Neuronal stem cell (in vitro differentiated cells): ENCODE data around the gene HPS5.

ENCODE experiments used
- DNase-seq: peaks from one replicate; pipeline ENCODE4 v3.0.0-alpha.2; 2013; ENCODE audit warnings: low spot score
- H2AFZ ChIP-seq: one replicate; pipeline ENCODE4 v1.6.1; 2013; ENCODE audit warnings: mild to moderate bottlenecking, low read length, inconsistent platforms
- H2AK5ac ChIP-seq: 2 replicates; pipeline ENCODE4 v1.6.1; 2013; ENCODE audit warnings: low read depth, mild to moderate bottlenecking, inconsistent platforms, low read length, moderate library complexity, mixed read lengths
- H2BK120ac ChIP-seq: 2 replicates; pipeline ENCODE4 v1.6.1; 2013; ENCODE audit warnings: low read depth, mild to moderate bottlenecking, inconsistent platforms, low read length, moderate library complexity, mixed read lengths
- H2BK12ac ChIP-seq: one replicate; pipeline ENCODE4 v1.6.1; 2013; ENCODE audit warnings: low read length, inconsistent platforms
- H2BK15ac ChIP-seq: 2 replicates; pipeline ENCODE4 v1.6.1; 2013; ENCODE audit warnings: mild to moderate bottlenecking, low read length, inconsistent platforms, mixed read lengths
- H2BK5ac ChIP-seq: one replicate; pipeline ENCODE4 v1.6.1; 2013; ENCODE audit warnings: inconsistent platforms, mild to moderate bottlenecking, low read length, moderate library complexity
- H3K14ac ChIP-seq: one replicate; pipeline ENCODE4 v1.6.1; 2013; ENCODE audit warnings: low read length, inconsistent platforms
- H3K18ac ChIP-seq: 2 replicates; pipeline ENCODE4 v1.6.1; 2013; ENCODE audit warnings: low read length, inconsistent platforms
- H3K23ac ChIP-seq: 2 replicates; pipeline ENCODE4 v1.6.1; 2013; ENCODE audit warnings: low read depth, mild to moderate bottlenecking, mixed read lengths, low read length, inconsistent platforms; ENCODE audit not compliant: poor library complexity
- H3K27ac ChIP-seq: replicated peaks from 3 replicates; pipeline ENCODE4 v1.5.1; 2013; ENCODE audit warnings: low read length, inconsistent platforms
- H3K27me3 ChIP-seq, 3 experiments: 2 replicates each; pipeline ENCODE4 v1.6.1; 2013; ENCODE audit warnings: low read length in 3 of 3, mild to moderate bottlenecking in 2 of 3, inconsistent platforms in 1 of 3, low read depth in 1 of 3, mixed read lengths in 1 of 3, moderate library complexity in 1 of 3; ENCODE audit not compliant: control insufficient read depth in 3 of 3, insufficient read depth in 3 of 3
- H3K36me3 ChIP-seq, 2 donors: replicated peaks in 1 of 2; 2 replicates each; pipeline ENCODE4 v1.6.1; 2013; ENCODE audit warnings: low read length in 2 of 2; ENCODE audit not compliant: control insufficient read depth in 2 of 2, insufficient read depth in 2 of 2
- H3K4ac ChIP-seq: 2 replicates; pipeline ENCODE4 v1.6.1; 2013; ENCODE audit warnings: inconsistent platforms, mild to moderate bottlenecking, low read length, moderate library complexity
- H3K4me1 ChIP-seq, 2 donors: 1 replicate in 1 of 2; 2 replicates in 1 of 2; pipeline ENCODE4 v1.6.1; 2013; ENCODE audit warnings: low read length in 2 of 2, low read depth in 1 of 2; ENCODE audit not compliant: control insufficient read depth in 2 of 2, insufficient read depth in 1 of 2
- H3K4me2 ChIP-seq: one replicate; pipeline ENCODE4 v1.6.1; 2013; ENCODE audit warnings: mild to moderate bottlenecking, low read length, inconsistent platforms; ENCODE audit not compliant: insufficient read depth, poor library complexity, severe bottlenecking
- H3K4me3 ChIP-seq, 2 donors: 2 replicates each; pipeline ENCODE4 v1.5.1; 2013; ENCODE audit warnings: low read length in 2 of 2, mild to moderate bottlenecking in 2 of 2, inconsistent platforms in 1 of 2, moderate library complexity in 1 of 2
- H3K79me1 ChIP-seq: one replicate; pipeline ENCODE4 v1.6.1; 2013; ENCODE audit warnings: low read depth, mild to moderate bottlenecking, inconsistent platforms, low read length, moderate library complexity
- H3K9ac ChIP-seq: one replicate; pipeline ENCODE4 v1.6.1; 2013; ENCODE audit warnings: mild to moderate bottlenecking, low read depth, low read length, inconsistent platforms; ENCODE audit not compliant: poor library complexity
- H3K9me3 ChIP-seq, 2 donors: replicated peaks in 1 of 2; 2 replicates each; pipeline versions ENCODE3 to v1.6.1; 2013; ENCODE audit warnings: low read length in 2 of 2, mild to moderate bottlenecking in 2 of 2, inconsistent platforms in 1 of 2, low read depth in 1 of 2, mixed read lengths in 1 of 2, moderate library complexity in 1 of 2; ENCODE audit not compliant: control insufficient read depth in 2 of 2, insufficient read depth in 1 of 2
- H4K8ac ChIP-seq: one replicate; pipeline ENCODE4 v1.6.1; 2013; ENCODE audit warnings: low read depth, mild to moderate bottlenecking, inconsistent platforms, low read length, moderate library complexity
- H4K91ac ChIP-seq: one replicate; pipeline ENCODE4 v1.6.1; 2013; ENCODE audit warnings: low read length, low read depth, mild to moderate bottlenecking, inconsistent platforms; ENCODE audit not compliant: poor library complexity
- WGBS, 2 donors: extraction: QIAGEN DNeasy Blood & Tissue Kit; methylation state at CpG; one replicate each; pipeline ENCODE4 v1.1.7; 2013; ENCODE audit warnings: missing lambda C conversion rate in 2 of 2, mixed read lengths in 1 of 2; ENCODE audit not compliant: insufficient read length in 2 of 2, insufficient replicate concordance in 1 of 2; ENCODE audit errors: extremely low coverage in 2 of 2; 5-methylcytosine and 5-hydroxymethylcytosine counted together

HPS5 gene

GRCh38 chr11:18314784-18315523, 7.0 kb downstream of the HPS5 start:
- no CpG with 5 or more reads among the region's 9 CpGs for WGBS, 2 donors
- Histone ChIP-seq H3K4ac (no peak overlapping the region), H3K9ac (no peak overlapping the region), H2AFZ (no peak overlapping the region), H2BK15ac (no peak overlapping the region), H4K8ac (no peak overlapping the region), H3K27me3 (no peaks in the 10 kb centered on the region), H3K23ac (no peak overlapping the region), H3K27ac (no peak overlapping the region), H3K36me3 (peaks cover 4 to 48% of the 10 kb centered on the region in 2 donors), H2BK12ac (no peak overlapping the region), H3K4me1 (peaks cover 0 to 8% of the 10 kb centered on the region in 2 donors), H3K18ac (no peak overlapping the region), H3K79me1 (peaks cover 3% of the 10 kb centered on the region), H2AK5ac (no peak overlapping the region), H3K14ac (no peak overlapping the region), H3K4me3 (no peak overlapping the region), H3K9me3 (no peaks in the 10 kb centered on the region), H4K91ac (no peak overlapping the region), H3K4me2 (no peak overlapping the region), H2BK120ac (no peak overlapping the region), H2BK5ac (no peak overlapping the region)
- no peak for DNase-seq

GRCh38 chr11:18313965-18314763, 7.8 kb downstream of the HPS5 start:
- H3K14ac ChIP-seq = no peak overlapping the region
- H2AFZ ChIP-seq = no peak overlapping the region
- H3K27ac ChIP-seq = no peak overlapping the region
- H3K4me2 ChIP-seq = no peak overlapping the region
- no peak overlapping the region for H2BK12ac ChIP-seq
- H3K18ac ChIP-seq = no peak overlapping the region
- H2BK5ac ChIP-seq = no peak overlapping the region
- no peak overlapping the region for H3K9ac ChIP-seq
- H3K9me3 ChIP-seq = no peaks in the 10 kb centered on the region
- no peak overlapping the region for H3K23ac ChIP-seq
- DNase-seq = no peak
- no peak overlapping the region for H2AK5ac ChIP-seq
- no peak overlapping the region for H4K91ac ChIP-seq
- H3K4me1 ChIP-seq = peaks cover 0 to 8% of the 10 kb centered on the region in 2 donors
- no CpG with 5 or more reads among the region's 10 CpGs for WGBS, 2 donors
- H2BK15ac ChIP-seq = no peak overlapping the region
- H3K79me1 ChIP-seq = peaks cover 3% of the 10 kb centered on the region
- peaks cover 6 to 56% of the 10 kb centered on the region in 2 donors for H3K36me3 ChIP-seq
- H4K8ac ChIP-seq = no peak overlapping the region
- H3K27me3 ChIP-seq = no peaks in the 10 kb centered on the region
- no peak overlapping the region for H2BK120ac ChIP-seq
- no peak overlapping the region for H3K4me3 ChIP-seq
- H3K4ac ChIP-seq = no peak overlapping the region

GRCh38 chr11:18312663-18313420, 9.1 kb downstream of the HPS5 start:
- Histone ChIP-seq H2BK120ac (no peak overlapping the region), H3K14ac (no peak overlapping the region), H2BK15ac (no peak overlapping the region), H3K4me3 (no peak overlapping the region), H3K9me3 (no peaks in the 10 kb centered on the region), H3K4ac (no peak overlapping the region), H2AK5ac (no peak overlapping the region), H3K9ac (no peak overlapping the region), H3K4me1 (peaks cover 0 to 8% of the 10 kb centered on the region in 2 donors), H3K4me2 (no peak overlapping the region), H3K27ac (no peak overlapping the region), H2BK12ac (no peak overlapping the region), H2BK5ac (no peak overlapping the region), H4K91ac (no peak overlapping the region), H3K79me1 (peaks cover 3% of the 10 kb centered on the region), H3K27me3 (no peaks in the 10 kb centered on the region), H3K36me3 (peaks cover 10 to 67% of the 10 kb centered on the region in 2 donors), H2AFZ (no peak overlapping the region), H3K23ac (no peak overlapping the region), H3K18ac (no peak overlapping the region), H4K8ac (no peak overlapping the region)
- no peak for DNase-seq
- WGBS, 2 donors = no CpG with 5 or more reads among the region's 2 CpGs

GRCh38 chr11:18312012-18312411, 9.9 kb downstream of the HPS5 start:
- WGBS, 2 donors = no CpG with 5 or more reads among the region's 3 CpGs
- H2BK120ac ChIP-seq = no peak overlapping the region
- no peaks in the 10 kb centered on the region for H3K9me3 ChIP-seq
- H2BK15ac ChIP-seq = no peak overlapping the region
- no peak overlapping the region for H2AFZ ChIP-seq
- no peak overlapping the region for H3K23ac ChIP-seq
- no peak overlapping the region for H3K27ac ChIP-seq
- no peak overlapping the region for H3K4me2 ChIP-seq
- H3K79me1 ChIP-seq = peaks cover 3% of the 10 kb centered on the region
- H3K36me3 ChIP-seq = peaks cover 10 to 70% of the 10 kb centered on the region in 2 donors
- H3K4me1 ChIP-seq = peaks cover 0 to 8% of the 10 kb centered on the region in 2 donors
- no peak overlapping the region for H3K4me3 ChIP-seq
- no peak overlapping the region for H3K4ac ChIP-seq
- H4K8ac ChIP-seq = no peak overlapping the region
- no peak overlapping the region for H3K18ac ChIP-seq
- H3K27me3 ChIP-seq = no peaks in the 10 kb centered on the region
- no peak overlapping the region for H4K91ac ChIP-seq
- H2BK5ac ChIP-seq = no peak overlapping the region
- no peak overlapping the region for H2AK5ac ChIP-seq
- H3K14ac ChIP-seq = no peak overlapping the region
- DNase-seq = no peak
- no peak overlapping the region for H3K9ac ChIP-seq
- H2BK12ac ChIP-seq = no peak overlapping the region
